Measurements from ENCODE around the gene UQCC5. TPM values are rescaled to one million over a fixed set of nuclear protein-coding genes. Genes with fewer than 3 reads are reported as not detected.

UQCC5 gene
- total RNA-seq, 1 donor from 2014 or later = not detected

GRCh38 chr3:52537726-52538421 lies 1.5 kb downstream of the UQCC5 start:
- Histone ChIP-seq H3K4me1 (peaks cover 11 to 23% of the 10 kb centered on the region in 2 donors), H3K36me3 (peaks cover 0 to 10% of the 10 kb centered on the region in 2 donors), H3K27me3 (no peaks in the 10 kb centered on the region), H3K27ac (peak overlapping the region; percentile 80 to 86), H3K9me3 (no peaks in the 10 kb centered on the region), H3K4me3 (peak overlapping the region; percentile 74 to 78)
- DNase-seq (ENCODE audit: low spot score in 2 of 2) = no peak
- no peak for TF ChIP-seq CTCF (IDR thresholded peaks at IDR 0.05)
- intact Hi-C loops (cut with DNase I) = loop anchor here (2.0 to 10.0 kb wide), 5 partner anchors 65 to 386 kb away; partner anchors contain the start of genes GNL3, NISCH, PBRM1 and POC1A

- intact Hi-C loops (cut with DNase I) = loop anchor here (5.0 to 10.0 kb wide), 3 partner anchors 148 to 387 kb away; partner anchors contain the start of genes GNL3, PBRM1, POC1A and STIMATE
- no peak for TF ChIP-seq CTCF (IDR thresholded peaks at IDR 0.05)
- DNase-seq (ENCODE audit: low spot score in 2 of 2) = no peak
- no peaks in the 10 kb centered on the region for H3K27me3 ChIP-seq
- H3K27ac ChIP-seq = no peak overlapping the region
- H3K4me1 ChIP-seq = peaks cover 11 to 21% of the 10 kb centered on the region in 2 donors
- H3K9me3 ChIP-seq = no peaks in the 10 kb centered on the region
- peak overlapping the region in 1 of 2 donors; percentile 78 for H3K4me3 ChIP-seq
- peaks cover 0 to 10% of the 10 kb centered on the region in 2 donors for H3K36me3 ChIP-seq
Measured at GRCh38 chr3:52539010-52539653, 2.7 kb downstream of the UQCC5 start.

- no peak overlapping the region for H3K4me3 ChIP-seq
- peaks cover 0 to 17% of the 10 kb centered on the region in 2 donors for H3K36me3 ChIP-seq
- TF ChIP-seq CTCF (IDR thresholded peaks at IDR 0.05) = no peak
- peaks cover 11 to 19% of the 10 kb centered on the region in 2 donors for H3K4me1 ChIP-seq
- no peak overlapping the region for H3K27ac ChIP-seq
- intact Hi-C loops (cut with DNase I) = no loop called here
- DNase-seq (ENCODE audit: low spot score in 2 of 2) = no peak
- H3K9me3 ChIP-seq = no peaks in the 10 kb centered on the region
- H3K27me3 ChIP-seq = no peaks in the 10 kb centered on the region
Measured at GRCh38 chr3:52541050-52541449, 4.6 kb downstream of the UQCC5 start.

GRCh38 chr3:52544937-52545336 lies 8.5 kb downstream of the UQCC5 start:
- Histone ChIP-seq H3K27ac (no peak overlapping the region), H3K36me3 (peaks cover 17 to 36% of the 10 kb centered on the region in 2 donors), H3K9me3 (no peaks in the 10 kb centered on the region), H3K27me3 (no peaks in the 10 kb centered on the region), H3K4me1 (no peaks in the 10 kb centered on the region), H3K4me3 (no peak overlapping the region)
- DNase-seq (ENCODE audit: low spot score in 2 of 2) = no peak
- TF ChIP-seq CTCF (IDR thresholded peaks at IDR 0.05) = no peak
- intact Hi-C loops (cut with DNase I) = no loop called here

GRCh38 chr3:52546111-52546901 lies 9.9 kb downstream of the UQCC5 start:
- H3K4me3 ChIP-seq = no peak overlapping the region
- intact Hi-C loops (cut with DNase I) = no loop called here
- H3K27ac ChIP-seq = no peak overlapping the region
- H3K4me1 ChIP-seq = no peaks in the 10 kb centered on the region
- H3K9me3 ChIP-seq = no peaks in the 10 kb centered on the region
- peaks cover 29 to 42% of the 10 kb centered on the region in 2 donors for H3K36me3 ChIP-seq
- TF ChIP-seq CTCF (IDR thresholded peaks at IDR 0.05) = no peak
- DNase-seq (ENCODE audit: low spot score in 2 of 2) = no peak
- no peaks in the 10 kb centered on the region for H3K27me3 ChIP-seq
